DMS 273 (cell line): ENCODE data around the gene DLX4.

ENCODE experiments used
- DNase-seq: peaks from one replicate; lab custom pipeline; 2025; ENCODE audit not compliant: unreplicated experiment; lab: John Stamatoyannopoulos, UW

The DLX4 gene

DNA sequence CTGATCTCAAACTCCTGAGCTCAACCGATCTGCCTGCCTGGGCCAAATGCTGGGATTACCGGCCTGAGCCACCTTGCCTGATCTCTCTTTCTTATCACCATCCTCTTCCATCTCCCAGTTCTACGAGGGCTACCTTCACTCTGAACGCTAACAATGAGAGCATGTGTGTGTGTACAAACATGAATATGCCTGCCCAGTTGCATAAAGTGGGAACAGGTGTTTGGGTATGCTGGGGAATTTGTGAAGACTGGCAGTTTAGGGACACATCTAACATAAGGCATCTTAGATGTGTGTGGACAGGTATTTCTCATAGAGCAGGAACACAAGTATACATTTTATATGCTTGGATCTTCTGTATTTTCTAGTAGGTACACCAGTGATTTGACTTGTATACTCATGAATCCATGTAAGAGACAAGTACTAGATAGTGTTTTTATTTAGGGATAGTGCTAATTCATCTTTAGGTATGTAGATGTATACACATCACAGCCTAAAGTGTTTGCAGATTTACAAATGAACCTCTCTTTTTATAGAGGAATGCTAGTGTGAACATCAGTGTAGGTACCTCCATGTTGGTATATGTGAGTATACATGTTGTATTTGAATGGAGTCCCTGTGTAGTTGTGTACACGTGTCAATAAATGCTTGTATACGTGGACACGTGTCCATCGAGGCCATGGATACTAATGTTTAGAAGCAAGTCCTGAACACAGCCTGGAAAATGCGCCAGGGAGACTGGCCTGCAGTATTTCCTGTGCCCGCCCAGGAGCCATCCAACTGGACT is 1.2 kb upstream of the DLX4 start:
- no peak for DNase-seq

DNA sequence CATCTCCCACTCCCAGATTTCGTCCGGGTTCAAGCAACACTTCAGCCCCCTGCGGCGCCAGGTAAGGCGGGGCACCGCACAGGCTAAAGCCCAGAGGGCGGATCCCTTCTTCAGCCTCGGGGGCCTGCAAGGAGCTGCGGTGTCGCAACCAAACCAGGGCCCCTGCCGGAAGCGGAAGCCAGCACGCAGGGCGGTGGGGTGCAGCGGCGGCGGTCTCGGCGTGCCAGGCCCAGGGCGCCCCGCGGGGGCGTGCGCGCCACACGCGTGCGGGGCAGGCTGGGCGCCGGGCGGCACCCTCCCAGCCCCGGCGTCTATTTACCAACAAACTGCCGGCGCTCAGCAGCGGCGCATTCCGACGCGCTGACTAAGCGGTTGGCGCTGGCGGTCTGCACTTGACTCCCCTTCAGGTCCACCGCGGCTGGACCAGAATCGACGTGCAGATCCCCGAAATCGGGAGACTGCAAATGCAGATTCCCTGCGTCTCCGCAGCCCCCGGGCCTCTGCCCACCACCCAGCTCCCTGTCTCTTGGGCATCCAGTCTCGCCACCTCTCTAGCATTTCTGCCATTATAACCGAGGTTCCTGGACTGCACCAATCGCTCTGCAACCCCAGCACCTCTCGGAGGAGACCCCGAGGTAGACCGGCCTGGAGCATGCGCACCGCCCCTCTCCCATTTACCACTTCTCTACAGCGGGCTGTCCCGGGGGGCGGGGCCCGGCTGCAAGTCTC is 421 bp upstream of the DLX4 start:
- DNase-seq: peak; percentile 95

- no peak for DNase-seq
These were observed 902 bp downstream of the DLX4 start for GRCh38 chr17:49969795-49970389.

DNA sequence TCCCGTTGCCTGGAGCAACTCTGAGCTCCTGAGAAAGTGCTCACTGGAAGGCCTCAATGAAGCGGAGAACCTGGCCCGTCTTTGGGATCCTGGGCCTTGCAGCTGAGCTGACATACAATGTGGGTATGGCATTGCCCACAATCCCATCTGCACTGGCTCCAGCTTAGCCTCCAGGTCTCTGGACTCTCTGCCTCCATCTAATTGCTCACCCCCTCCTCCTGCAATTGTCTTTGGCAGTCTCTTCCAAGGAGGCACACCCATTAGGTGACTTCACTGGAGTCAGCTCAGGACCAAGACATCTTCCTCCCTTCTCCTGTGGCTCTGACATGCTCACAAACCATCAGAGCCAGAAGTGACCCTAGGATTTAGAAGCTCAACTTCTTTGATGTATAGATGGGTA is 1.5 kb downstream of the DLX4 start:
- DNase-seq: no peak

DNA sequence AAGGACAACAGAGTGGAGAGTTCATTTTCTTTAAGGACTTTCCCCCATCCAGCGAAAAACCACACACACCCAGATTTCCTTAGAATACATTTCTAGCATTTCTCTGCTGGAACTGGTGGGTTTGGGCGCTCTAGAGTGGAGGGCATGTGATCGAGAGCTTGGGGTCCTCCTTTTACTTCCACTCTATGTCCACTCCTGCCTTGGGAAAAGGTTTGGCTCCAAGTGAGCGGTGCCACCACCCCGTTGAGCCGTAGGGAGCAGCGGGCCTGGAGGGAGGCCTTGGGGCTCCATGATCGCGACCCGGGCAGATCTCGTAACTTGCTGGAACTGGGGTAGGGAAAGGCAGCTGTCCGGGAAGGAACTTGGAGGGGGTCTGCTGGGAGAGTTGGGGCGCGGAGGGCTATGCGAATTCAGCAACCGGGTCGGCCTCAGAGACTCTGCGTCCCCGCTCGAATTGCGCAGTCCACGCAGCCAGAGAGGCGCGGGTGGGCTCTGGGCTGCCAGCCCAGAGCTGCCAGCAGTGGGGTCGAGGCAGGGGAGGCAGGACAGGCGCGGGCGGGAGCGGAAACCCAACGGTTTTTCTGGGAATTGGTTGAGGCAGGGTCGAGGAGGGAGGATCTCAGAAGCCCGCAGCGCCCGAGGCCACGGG is 2.3 kb downstream of the DLX4 start:
- no peak for DNase-seq

GRCh38 chr17:49971848-49972485 is 3.0 kb downstream of the DLX4 start:
- DNase-seq: no peak

- DNase-seq: no peak
These were observed 3.7 kb downstream of the DLX4 start for GRCh38 chr17:49972486-49973270.

DNA sequence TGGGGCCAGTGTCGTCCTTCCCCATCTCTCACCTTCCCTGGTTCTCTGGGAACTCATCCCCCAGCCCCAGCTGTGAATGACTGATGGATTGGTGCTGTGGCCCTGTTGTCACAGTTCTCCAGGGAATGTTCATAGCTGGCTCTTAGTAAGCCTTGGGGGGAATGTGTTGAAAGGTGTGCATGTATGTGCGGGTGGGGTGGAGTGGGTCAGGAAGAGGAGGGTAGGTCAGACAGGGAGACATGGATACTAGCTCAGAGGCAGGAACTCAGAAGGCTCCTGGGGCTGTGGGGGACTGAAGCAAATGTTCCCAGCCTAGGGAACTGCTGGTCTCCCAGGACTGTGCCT is 4.3 kb downstream of the DLX4 start:
- no peak for DNase-seq

DNA sequence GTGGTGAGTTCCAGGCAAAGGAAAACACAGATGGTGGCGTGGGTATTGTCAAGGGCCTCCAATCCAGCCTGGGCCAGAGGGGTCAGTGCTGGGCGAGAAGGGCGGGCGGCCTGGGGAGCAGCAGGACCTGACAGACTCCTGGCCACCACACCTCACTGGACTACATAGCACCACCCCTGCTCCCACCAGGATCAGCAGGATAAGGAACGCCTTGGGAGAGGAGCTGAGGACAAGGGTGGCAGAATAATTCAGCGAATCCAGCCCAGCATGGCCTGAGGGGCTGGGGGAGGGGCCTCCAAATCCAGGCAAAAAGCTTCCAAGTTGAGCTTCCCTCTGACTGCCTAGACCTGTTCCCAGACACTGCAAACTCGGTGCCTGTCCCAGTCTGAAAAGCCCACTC is 6.5 kb downstream of the DLX4 start:
- no peak for DNase-seq

- DNase-seq: peak; percentile 67
These were observed 7.3 kb downstream of the DLX4 start for GRCh38 chr17:49976163-49976827.

DNA sequence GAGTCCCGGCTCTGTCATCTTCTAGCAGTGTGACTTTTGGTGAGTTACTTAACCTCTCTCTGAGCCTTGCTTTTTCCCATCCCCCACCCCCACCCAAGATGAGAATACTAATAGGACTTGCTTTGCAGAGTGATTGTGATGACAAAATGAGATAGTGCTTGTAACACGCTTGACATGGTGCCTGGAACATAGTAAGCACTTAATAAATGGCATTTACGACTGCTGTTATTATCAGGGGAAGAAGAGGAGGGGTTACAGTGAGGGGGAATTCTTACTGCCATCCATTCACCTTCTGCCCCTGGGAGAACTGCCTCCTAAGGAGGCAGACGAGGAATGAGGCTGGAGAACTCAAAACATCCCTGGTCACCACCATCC is 7.8 kb downstream of the DLX4 start:
- DNase-seq: no peak

GRCh38 chr17:49977463-49978389 is 8.7 kb downstream of the DLX4 start:
- no peak for DNase-seq

- DNase-seq: no peak
These were observed 9.5 kb downstream of the DLX4 start for GRCh38 chr17:49978501-49978900.

DNA sequence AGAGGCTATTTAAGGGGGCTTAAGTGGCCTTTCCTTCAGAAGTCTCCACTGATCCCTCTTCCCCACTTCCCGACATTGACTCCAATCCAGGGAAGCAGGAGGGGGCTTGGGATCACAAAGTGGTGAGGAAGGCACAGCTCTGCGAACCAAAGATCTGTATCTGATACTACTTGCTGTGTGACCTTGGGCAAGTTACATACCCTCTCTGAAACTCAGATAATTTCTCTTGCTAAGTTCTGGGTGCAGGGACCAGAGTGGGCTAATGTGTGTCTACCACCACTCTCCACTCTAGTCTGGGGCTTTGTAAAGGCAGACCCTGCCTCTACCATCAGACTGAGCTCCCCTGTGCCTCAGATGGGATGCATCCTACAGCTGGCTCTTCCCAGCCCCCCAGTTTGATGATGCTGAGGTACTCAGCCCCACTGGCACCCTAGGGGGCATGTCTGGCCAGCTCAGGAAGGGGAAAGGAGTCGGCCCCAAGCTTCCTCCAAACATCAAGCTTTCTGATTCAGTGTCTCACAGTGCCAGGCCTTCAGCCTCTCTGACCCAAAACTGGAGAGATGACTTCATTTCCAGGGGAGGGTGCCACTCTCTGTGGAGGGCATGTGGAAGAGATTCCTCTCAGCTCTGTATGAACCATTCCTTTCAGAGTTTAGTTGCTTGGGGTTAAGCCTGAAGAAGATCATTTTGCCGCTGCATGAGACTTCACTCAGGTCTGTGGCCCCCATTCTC is 10.9 kb downstream of the DLX4 start:
- DNase-seq: no peak

GRCh38 chr17:49980703-49981197 is 11.8 kb downstream of the DLX4 start:
- DNase-seq: peak; percentile 84

GRCh38 chr17:49984283-49984682 is 15.3 kb downstream of the DLX4 start:
- DNase-seq: no peak

GRCh38 chr17:49984776-49985175 is 15.8 kb downstream of the DLX4 start:
- no peak for DNase-seq

DNA sequence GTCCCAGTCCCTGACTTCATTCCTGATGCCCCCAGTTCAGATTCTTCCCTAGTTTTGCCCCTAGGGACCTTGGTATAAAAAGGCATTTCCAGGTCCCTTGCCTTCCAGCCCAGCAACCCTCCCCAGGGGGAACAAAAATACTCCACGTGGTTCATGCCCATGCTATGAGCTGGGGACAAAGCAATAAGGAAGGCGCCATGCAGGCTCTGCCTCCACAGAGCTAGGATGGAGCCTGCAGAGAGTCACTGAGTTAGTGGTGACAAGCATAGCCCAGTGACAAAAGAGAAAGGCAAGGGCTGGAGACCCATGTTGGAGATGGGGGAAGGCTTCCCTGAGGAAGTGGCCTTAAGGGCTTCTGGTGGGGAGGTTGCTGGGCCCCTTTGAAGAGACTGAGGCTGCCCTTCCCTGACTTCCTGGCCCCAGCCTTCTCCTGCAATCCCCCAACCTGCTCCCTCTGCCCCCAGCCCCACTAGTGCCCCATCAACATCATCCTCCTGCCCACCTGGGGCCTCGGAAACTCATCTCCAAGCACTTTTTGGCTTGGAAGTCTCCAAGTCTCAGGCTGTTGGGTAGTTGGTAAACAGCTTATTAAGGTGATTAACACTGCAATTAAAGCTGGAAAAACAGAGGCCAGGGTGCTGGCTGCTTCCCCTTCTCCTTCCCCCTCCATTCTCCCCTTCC is 16.5 kb downstream of the DLX4 start:
- no peak for DNase-seq
